Hindlimb muscle (tissue), 1 donor: ENCODE results near the gene VSIG8. TPM values are rescaled to one million over a fixed set of nuclear protein-coding genes. Genes with fewer than 3 reads are reported as not detected.

Source experiments
- DNase-seq: peaks from one replicate; pipeline ENCODE4 v3.0.0-alpha.2; 2013
- polyA plus RNA-seq: library from polyadenylated mRNA; unstranded; fragments of 120-200 nt; gene quantifications from one replicate; pipeline ENCODE4 v1.2.1, GENCODE V29; 2013; ENCODE audit not compliant: insufficient read length

Gene VSIG8
- polyA plus RNA-seq, 1 donor: not detected

- DNase-seq: no peak
These were observed 20.0 kb upstream of the VSIG8 start for GRCh38 chr1:159882527-159882862.

DNA sequence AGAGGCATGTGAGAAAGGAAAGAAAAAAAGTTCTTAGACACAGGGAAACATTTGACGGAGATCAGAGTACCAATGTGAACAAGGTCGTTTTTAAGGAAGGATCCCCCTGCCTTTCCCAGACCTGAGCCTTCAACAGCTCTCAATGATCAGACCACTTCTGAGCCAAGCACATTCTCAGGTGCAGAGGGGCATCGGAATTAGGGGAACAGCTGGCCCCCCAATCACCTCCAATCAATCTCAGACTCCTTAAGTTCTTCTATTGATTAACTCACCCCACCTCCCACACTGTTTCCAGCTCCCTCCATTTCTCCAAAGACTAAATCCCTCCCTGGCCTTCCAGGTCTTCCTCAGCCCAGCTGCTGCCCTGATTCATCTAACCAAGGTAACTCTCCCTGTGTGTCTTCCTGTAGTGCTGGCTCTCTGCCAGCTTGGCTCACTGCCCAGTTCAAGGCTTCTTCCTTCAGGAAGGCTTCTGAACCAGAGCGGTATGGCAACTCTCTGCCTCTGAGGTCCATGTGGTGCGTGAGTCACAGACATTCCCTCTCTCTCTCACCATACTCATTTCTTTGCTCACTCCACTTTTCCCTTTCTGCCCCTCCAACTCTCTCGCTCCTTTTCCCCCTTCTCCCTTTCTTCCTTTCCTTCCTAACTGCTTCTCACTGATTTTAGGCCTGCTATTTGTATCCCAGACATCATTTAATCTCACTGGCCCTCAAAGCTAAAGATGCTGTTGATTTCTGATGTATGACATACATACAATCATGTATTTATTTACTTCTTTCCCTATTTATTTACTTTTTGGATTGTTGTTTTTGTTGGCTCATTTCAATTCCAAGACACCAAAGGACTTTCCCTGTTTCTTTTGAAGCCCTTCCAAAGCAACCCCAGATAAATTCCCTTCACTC is 19.4 kb upstream of the VSIG8 start:
- DNase-seq: no peak

DNA sequence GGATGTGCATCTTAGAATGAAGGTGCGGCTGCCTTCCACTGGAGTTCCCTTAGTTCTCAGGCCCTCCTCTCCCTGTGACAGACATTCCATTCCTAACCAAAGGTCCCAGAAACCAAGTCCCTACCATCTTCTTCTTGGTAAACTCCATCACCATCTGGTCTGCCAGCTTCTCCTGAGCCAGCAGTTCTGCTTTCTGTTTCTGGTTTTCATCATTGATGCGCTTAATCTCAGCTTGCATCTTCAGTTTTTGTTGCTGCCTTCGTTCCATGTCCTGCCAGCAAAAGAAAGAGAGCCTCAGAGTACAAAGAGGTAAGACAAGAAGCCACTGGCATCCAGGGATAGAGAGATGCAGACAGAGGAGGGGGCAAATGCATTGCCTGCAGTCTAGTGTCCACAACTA is 18.0 kb upstream of the VSIG8 start:
- DNase-seq: no peak

- DNase-seq: no peak
These were observed 17.5 kb upstream of the VSIG8 start for GRCh38 chr1:159879977-159880376.

GRCh38 chr1:159879136-159879535 is 16.7 kb upstream of the VSIG8 start:
- DNase-seq: no peak

- DNase-seq: no peak
These were observed 15.4 kb upstream of the VSIG8 start for GRCh38 chr1:159877695-159878444.

GRCh38 chr1:159873530-159874143 is 11.2 kb upstream of the VSIG8 start:
- DNase-seq: no peak

- DNase-seq: no peak
These were observed 10.4 kb upstream of the VSIG8 start for GRCh38 chr1:159872891-159873290.

DNA sequence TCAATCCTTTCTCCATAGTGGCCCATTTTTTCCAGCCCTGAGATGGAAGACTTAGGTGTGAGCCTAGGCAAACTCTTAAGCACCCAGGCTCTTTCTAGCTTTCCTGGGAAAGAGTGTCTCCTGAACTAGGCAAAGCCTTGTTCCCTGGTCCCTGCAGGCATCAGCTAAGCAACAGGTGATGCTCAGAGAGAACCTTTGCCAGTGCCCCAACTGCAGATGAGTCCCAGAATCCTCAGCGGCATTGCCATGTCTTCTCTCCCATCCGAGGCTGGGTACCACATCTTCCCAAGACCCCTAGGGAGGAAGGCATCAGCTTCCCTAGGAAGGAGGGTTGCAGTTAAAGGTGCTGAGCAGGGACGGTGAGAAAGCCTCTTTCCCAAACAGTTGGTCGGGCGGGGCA is 8.2 kb upstream of the VSIG8 start:
- no peak for DNase-seq

GRCh38 chr1:159869607-159870006 is 7.2 kb upstream of the VSIG8 start:
- no peak for DNase-seq

DNA sequence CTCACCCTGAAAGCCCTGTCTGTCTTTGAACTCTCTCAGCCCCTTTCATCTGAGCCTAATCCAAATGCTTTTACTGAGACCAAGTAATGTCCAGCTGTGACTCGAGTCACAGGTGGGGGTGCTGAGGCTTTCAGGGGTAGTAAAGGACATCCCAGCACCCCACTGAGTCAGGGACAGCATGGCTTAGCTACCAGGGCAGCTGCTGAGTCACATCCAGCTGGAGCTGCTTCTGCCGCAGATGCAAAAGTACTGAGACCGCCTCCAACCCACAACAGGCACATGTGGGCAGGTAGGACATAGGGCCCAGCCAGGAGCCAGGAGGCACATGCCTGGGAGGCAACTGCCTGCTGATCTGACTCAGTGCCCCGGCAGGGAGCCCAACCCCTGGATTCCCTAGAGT is 6.7 kb upstream of the VSIG8 start:
- no peak for DNase-seq

GRCh38 chr1:159868766-159869165 is 6.3 kb upstream of the VSIG8 start:
- no peak for DNase-seq

DNA sequence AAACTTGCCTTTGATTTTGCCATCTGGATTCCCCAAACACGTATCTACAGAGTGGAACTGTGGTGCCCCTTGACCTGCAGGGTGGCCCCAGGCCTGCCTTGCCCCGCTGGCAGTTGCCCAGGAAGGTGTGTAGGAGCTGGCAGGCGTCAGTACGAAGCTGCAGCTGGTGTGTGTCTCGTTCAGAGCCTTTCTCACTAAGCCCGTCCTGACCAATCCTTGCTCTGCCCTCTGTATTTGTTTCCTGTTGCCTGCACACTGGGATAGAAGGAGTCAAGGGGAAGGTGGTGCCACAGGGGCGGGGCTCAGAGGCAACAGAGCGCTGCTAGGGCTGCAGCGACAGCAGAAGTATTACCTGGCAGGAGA is 5.2 kb upstream of the VSIG8 start:
- peak; percentile 17 for DNase-seq

DNA sequence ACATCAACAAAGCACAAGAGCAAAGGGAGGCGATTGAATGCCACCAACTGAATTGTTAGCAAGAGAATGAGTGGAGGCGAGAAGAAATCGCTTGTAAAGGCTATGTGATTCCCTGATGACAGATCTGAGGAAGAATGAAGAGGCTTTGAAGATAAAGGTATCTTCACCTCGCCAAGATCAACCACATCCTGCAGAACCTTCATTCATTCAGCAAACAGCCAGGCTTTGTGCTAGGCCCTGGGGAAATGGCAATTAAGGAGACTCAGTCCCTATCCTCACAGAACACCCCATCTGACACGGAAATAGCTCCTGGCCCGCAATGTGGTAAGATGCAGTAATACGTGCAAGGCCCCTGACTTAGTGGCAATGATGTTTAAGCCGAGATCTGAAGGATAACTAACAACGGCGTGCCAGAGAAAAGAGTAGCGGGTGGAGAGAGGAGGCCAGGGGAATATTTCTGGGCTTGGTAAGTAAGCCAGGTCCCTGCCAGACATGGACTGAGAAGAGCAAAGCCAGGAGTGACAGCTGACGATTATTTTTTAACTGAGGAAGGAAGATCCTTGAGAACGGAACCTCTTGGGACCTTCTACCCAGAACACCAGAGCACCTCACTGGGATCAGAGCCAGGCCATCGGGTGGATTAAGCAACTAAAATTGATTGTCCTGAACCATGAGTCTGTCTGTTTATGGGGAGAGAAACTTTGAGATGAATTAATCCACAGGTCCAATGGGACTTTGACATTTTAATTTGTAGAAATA is 4.6 kb upstream of the VSIG8 start:
- DNase-seq: no peak

DNA sequence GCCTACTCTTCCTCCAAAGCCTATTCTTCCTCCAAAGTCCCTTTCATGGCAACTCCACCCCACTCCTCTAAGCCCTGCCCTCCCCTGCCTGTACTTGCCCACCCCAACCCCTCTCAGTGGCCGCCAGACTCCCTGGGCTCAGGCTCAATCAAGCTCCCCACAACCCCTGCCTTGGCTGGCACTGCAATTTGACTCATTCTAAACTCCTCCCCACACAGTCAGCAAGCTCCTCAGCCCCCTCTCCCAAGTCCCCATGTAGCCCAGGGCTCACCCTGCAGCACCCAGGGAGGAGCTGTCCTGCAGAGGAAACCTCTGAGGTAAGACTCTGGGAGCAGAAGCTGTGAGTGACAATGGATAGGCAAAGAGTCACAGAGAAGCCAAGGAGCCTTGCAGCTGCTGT is 3.6 kb upstream of the VSIG8 start:
- no peak for DNase-seq

- no peak for DNase-seq
These were observed 1.8 kb upstream of the VSIG8 start for GRCh38 chr1:159864262-159864661.

DNA sequence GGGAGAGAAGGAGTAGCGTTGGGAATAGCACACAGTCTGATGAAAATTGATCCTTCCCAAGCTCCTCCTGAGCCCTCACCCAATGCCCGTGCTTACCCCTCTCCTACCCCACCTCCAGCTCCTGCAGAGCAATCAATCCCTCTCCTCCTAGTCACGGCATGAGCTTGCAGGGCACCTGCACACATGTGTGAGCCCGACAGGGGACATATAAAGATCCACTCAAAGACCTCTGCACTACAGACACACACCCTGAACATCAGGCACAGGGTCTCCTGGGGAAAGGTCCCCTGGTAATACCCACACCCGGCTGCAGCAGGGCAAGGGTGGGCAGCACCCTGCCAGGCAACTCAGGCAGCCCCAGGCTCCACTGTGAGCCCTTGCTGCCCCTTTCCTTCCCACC is 426 bp downstream of the VSIG8 start:
- no peak for DNase-seq

GRCh38 chr1:159861218-159861617 is 1.2 kb downstream of the VSIG8 start:
- DNase-seq: no peak

- DNase-seq: no peak
These were observed 2.0 kb downstream of the VSIG8 start for GRCh38 chr1:159860456-159860855.

GRCh38 chr1:159859767-159860322 is 2.6 kb downstream of the VSIG8 start:
- DNase-seq: no peak

DNA sequence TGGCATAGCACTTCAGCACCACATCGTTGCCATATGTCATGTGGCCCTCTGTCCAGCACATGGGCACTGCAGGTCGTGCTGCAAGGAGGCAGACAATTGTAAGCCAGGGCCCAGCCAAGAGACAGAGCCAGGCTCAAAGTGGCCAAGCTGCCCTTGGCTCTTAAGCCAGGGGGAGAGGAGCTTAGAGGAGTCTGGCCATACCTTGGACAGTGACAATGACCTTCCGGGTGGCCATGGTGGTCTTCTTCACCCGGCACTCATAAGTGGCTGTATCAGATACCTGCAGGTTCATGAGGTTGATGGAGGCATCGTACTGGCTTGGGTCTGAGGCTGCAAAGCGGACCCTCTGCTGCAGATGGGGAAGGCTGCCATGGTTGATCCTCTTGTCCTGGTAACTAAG is 4.6 kb downstream of the VSIG8 start:
- DNase-seq: no peak

DNA sequence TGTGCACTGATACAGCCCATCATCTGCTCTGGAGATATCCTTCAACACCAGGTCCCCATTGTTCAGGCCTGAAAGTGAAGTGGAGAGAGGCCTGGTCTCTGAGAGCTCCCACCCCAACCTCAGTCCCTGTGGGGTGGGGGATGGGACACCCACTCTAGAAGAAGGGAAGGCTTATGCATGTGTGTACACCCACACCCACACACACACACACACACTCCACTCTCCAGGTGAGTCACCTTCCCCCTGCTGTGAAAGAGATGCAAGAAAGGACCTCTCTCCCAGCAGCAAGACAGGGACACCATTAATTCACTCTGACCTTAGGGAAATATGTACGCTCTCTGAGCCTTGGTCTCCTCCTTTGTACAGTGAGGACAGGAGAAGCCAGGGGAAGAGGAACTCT is 5.9 kb downstream of the VSIG8 start:
- DNase-seq: no peak

- DNase-seq: no peak
These were observed 6.7 kb downstream of the VSIG8 start for GRCh38 chr1:159855709-159856108.
